GM20431 (cell line): ENCODE results near the gene GNL1.
"Not testable (repeated sequence)": the region's sequence is repeated elsewhere in the genome, so short reads cannot be mapped to it uniquely, and the experiment has no call there.

Experiments
- in situ Hi-C: fragments of 300-500 bp; cut with MseI, MboI; formaldehyde crosslinking; loops from one replicate; pipeline ENCODE4 v1.15.0; 2020; ENCODE audit warnings: low sequenced_read_pairs; ENCODE audit not compliant: unreplicated experiment

Gene GNL1

GRCh38 chr6:30556066-30556905, at the start of gene GNL1:
Gene GNL1 (minus strand): TSS chr6:30556489. CDS start chr6:30556203, 286 bp downstream.
- in situ Hi-C loops, result no loop called here

- in situ Hi-C loops, result no loop called here
Observed at GRCh38 chr6:30603961-30604360, 47.7 kb upstream of the GNL1 start.

GRCh38 chr6:30601815-30602641, 45.7 kb upstream of the GNL1 start:
- in situ Hi-C loops, result no loop called here

- in situ Hi-C loops, result no loop called here
Observed at GRCh38 chr6:30601436-30601814, 45.1 kb upstream of the GNL1 start.

GRCh38 chr6:30600451-30600961, 44.2 kb upstream of the GNL1 start:
- in situ Hi-C loops, result no loop called here

- in situ Hi-C loops, result no loop called here
Observed at GRCh38 chr6:30599625-30600324, 43.5 kb upstream of the GNL1 start.

GRCh38 chr6:30598912-30599624, 42.8 kb upstream of the GNL1 start:
- in situ Hi-C loops, result no loop called here

- in situ Hi-C loops, result not testable (repeated sequence)
Observed at GRCh38 chr6:30597315-30598144, 41.2 kb upstream of the GNL1 start.

GRCh38 chr6:30592287-30592686, 36.0 kb upstream of the GNL1 start:
- in situ Hi-C loops, result no loop called here

- in situ Hi-C loops, result no loop called here
Observed at GRCh38 chr6:30591008-30591407, 34.7 kb upstream of the GNL1 start.

- in situ Hi-C loops, result no loop called here
Observed at GRCh38 chr6:30590509-30590908, 34.2 kb upstream of the GNL1 start.

GRCh38 chr6:30589754-30590358, 33.6 kb upstream of the GNL1 start:
- in situ Hi-C loops, result no loop called here

- in situ Hi-C loops, result no loop called here
Observed at GRCh38 chr6:30583921-30584320, 27.6 kb upstream of the GNL1 start.

- in situ Hi-C loops, result no loop called here
Observed at GRCh38 chr6:30578051-30578450, 21.8 kb upstream of the GNL1 start.

GRCh38 chr6:30573113-30573512, 16.8 kb upstream of the GNL1 start:
- in situ Hi-C loops, result no loop called here

- in situ Hi-C loops, result no loop called here
Observed at GRCh38 chr6:30572148-30572547, 15.9 kb upstream of the GNL1 start.

- in situ Hi-C loops, result no loop called here
Observed at GRCh38 chr6:30571762-30572082, 15.4 kb upstream of the GNL1 start.

GRCh38 chr6:30571075-30571761, 14.9 kb upstream of the GNL1 start, which contains the start of gene ABCF1:
Gene ABCF1 (plus strand): TSS chr6:30571442. CDS start chr6:30571488, 46 bp downstream.
- in situ Hi-C loops, result no loop called here
